CD14-positive monocyte (primary cell): ENCODE data around the gene CAMTA1. TPM values are rescaled to one million over a fixed set of nuclear protein-coding genes. Genes with fewer than 3 reads are reported as not detected.

ENCODE experiments used
- DNase-seq, 3 donors: peaks; one replicate each; pipeline ENCODE4 v3.0.0-alpha.2; 2011 to 2022
- H2AFZ ChIP-seq: 2 replicates; pipeline ENCODE4 v1.6.0; 2012; ENCODE audit warnings: mild to moderate bottlenecking, low read depth, low read length, inconsistent platforms; ENCODE audit not compliant: insufficient read depth, poor library complexity, severe bottlenecking
- H3K27ac ChIP-seq, 2 donors: 1 replicate in 1 of 2; 2 replicates in 1 of 2; pipeline ENCODE4 v1.5.1; 2012 to 2013; ENCODE audit warnings: low read length in 2 of 2, control low read depth in 1 of 2, inconsistent platforms in 1 of 2, low read depth in 1 of 2, mild to moderate bottlenecking in 1 of 2
- H3K27me3 ChIP-seq, 2 donors: one replicate each; pipeline versions ENCODE4 v1.6.0 to v1.6.1; 2011 to 2013; ENCODE audit warnings: low read length in 2 of 2; ENCODE audit not compliant: control insufficient read depth in 2 of 2, insufficient read depth in 2 of 2
- H3K36me3 ChIP-seq, 2 donors: replicated peaks in 1 of 2; 1 replicate in 1 of 2; 2 replicates in 1 of 2; pipeline versions ENCODE4 v1.5.1 to v1.6.1; 2012 to 2013; ENCODE audit warnings: low read length in 2 of 2, control low read depth in 1 of 2, inconsistent platforms in 1 of 2, mild to moderate bottlenecking in 1 of 2; ENCODE audit not compliant: insufficient read depth in 2 of 2, control insufficient read depth in 1 of 2
- H3K4me1 ChIP-seq, 2 donors: 1 replicate in 1 of 2; 2 replicates in 1 of 2; pipeline versions ENCODE4 v1.5.1 to v1.6.1; 2012 to 2013; ENCODE audit warnings: low read length in 2 of 2, control low read depth in 1 of 2, inconsistent platforms in 1 of 2, mild to moderate bottlenecking in 1 of 2, moderate library complexity in 1 of 2; ENCODE audit not compliant: insufficient read depth in 2 of 2, control insufficient read depth in 1 of 2
- H3K4me2 ChIP-seq: replicated peaks from 2 replicates; pipeline ENCODE3; 2012; ENCODE audit warnings: low read length, moderate library complexity, mild to moderate bottlenecking; ENCODE audit not compliant: poor library complexity, severe bottlenecking; ENCODE audit errors: extremely low read depth
- H3K4me3 ChIP-seq, 3 experiments: fragments of 200-600 bp in 1 of 3; sonication (generic) in 1 of 3; replicated peaks in 1 of 3; 1 replicate in 2 of 3; 2 replicates in 1 of 3; pipeline ENCODE4 v1.5.1; 2011 to 2013; ENCODE audit warnings: low read length in 3 of 3, mild to moderate bottlenecking in 3 of 3, control low read depth in 2 of 3, low read depth in 2 of 3, inconsistent platforms in 1 of 3, moderate library complexity in 1 of 3
- H3K79me2 ChIP-seq: 2 replicates; pipeline ENCODE4 v1.6.0; 2012; ENCODE audit warnings: mild to moderate bottlenecking, control low read depth, inconsistent platforms, low read length, moderate library complexity; ENCODE audit not compliant: insufficient read depth
- H3K9ac ChIP-seq: 2 replicates; pipeline ENCODE4 v1.6.0; 2017; ENCODE audit warnings: low read length, mild to moderate bottlenecking; ENCODE audit not compliant: insufficient read depth, poor library complexity, severe bottlenecking
- H3K9me3 ChIP-seq, 2 donors: replicated peaks in 1 of 2; 1 replicate in 1 of 2; 2 replicates in 1 of 2; pipeline versions ENCODE4 v1.5.1 to v1.6.1; 2012 to 2013; ENCODE audit warnings: low read length in 2 of 2, control low read depth in 1 of 2; ENCODE audit not compliant: control insufficient read depth in 1 of 2, insufficient read depth in 1 of 2
- H4K20me1 ChIP-seq: 2 replicates; pipeline ENCODE4 v1.6.0; 2012; ENCODE audit warnings: mild to moderate bottlenecking, low read length, control low read depth, moderate library complexity; ENCODE audit not compliant: insufficient read depth
- H3K27ac Mint-ChIP-seq, 7 donors: one replicate each; pipeline ENCODE4 v1.8.0; 2020; ENCODE audit warnings: mild to moderate bottlenecking in 7 of 7, mixed read lengths in 7 of 7, moderate library complexity in 6 of 7, inconsistent platforms in 2 of 7
- H3K27me3 Mint-ChIP-seq, 3 donors: one replicate each; pipeline ENCODE4 v1.8.0; 2021 to 2022; ENCODE audit warnings: low read depth in 3 of 3, mild to moderate bottlenecking in 3 of 3, mixed read lengths in 3 of 3, moderate library complexity in 3 of 3, inconsistent platforms in 1 of 3
- H3K36me3 Mint-ChIP-seq, 2 donors: one replicate each; pipeline ENCODE4 v1.8.0; 2020; ENCODE audit warnings: mixed read lengths in 2 of 2, inconsistent platforms in 1 of 2, mild to moderate bottlenecking in 1 of 2
- H3K4me1 Mint-ChIP-seq: one replicate; pipeline ENCODE4 v1.8.0; 2020; ENCODE audit warnings: mild to moderate bottlenecking, mixed read lengths
- H3K4me3 Mint-ChIP-seq, 2 donors: one replicate each; pipeline ENCODE4 v1.8.0; 2020; ENCODE audit warnings: mild to moderate bottlenecking in 2 of 2, mixed read lengths in 2 of 2, moderate library complexity in 1 of 2
- H3K9me3 Mint-ChIP-seq, 7 donors: one replicate each; pipeline ENCODE4 v1.8.0; 2020 to 2022; ENCODE audit warnings: mixed read lengths in 7 of 7, mild to moderate bottlenecking in 6 of 7, moderate library complexity in 6 of 7, inconsistent platforms in 2 of 7
- CTCF ChIP-seq: fragments of 200-600 bp; IDR thresholded peaks from one replicate; pipeline ENCODE4 v1.8.0; 2022; ENCODE audit warnings: antibody characterized with exemption, mild to moderate bottlenecking
- WGBS: methylation state at CpG from one replicate; pipeline ENCODE4 v1.1.5; 2013; ENCODE audit warnings: missing lambda C conversion rate; ENCODE audit not compliant: insufficient coverage; 5-methylcytosine and 5-hydroxymethylcytosine counted together
- intact Hi-C, 2 donors: fragments of 100-400 bp; cut with micrococcal nuclease; formaldehyde crosslinking; loops; one replicate each; pipeline versions ENCODE4 v1.15.0 to v1.15.1; 2023
- polyA plus RNA-seq, 3 donors: library from polyadenylated mRNA; depleted of rRNA in 1 of 3; unstranded in 2 of 3; stranded (reverse) in 1 of 3; fragments of 300-500 nt in 2 of 3; fragments of >200 nt in 1 of 3; fragmentation: Illumina TruSeq in 2 of 3; gene quantifications; 1 replicate in 2 of 3; 2 replicates in 1 of 3; pipeline ENCODE4 v1.2.3, GENCODE V29; 2012 to 2021

Gene CAMTA1
- polyA plus RNA-seq, 3 donors: 52.0 to 89.6 (median 78.3) TPM

GRCh38 chr1:7580923-7581753, 795.9 kb downstream of the CAMTA1 start:
- Histone ChIP-seq H3K4me2 (no peak overlapping the region), H3K79me2 (no peaks in the 10 kb centered on the region), H3K27me3 (no peaks in the 10 kb centered on the region), H4K20me1 (no peaks in the 10 kb centered on the region), H2AFZ (no peak overlapping the region), H3K9me3 (no peaks in the 10 kb centered on the region), H3K4me1 (no peaks in the 10 kb centered on the region), H3K4me3 (no peak overlapping the region), H3K27ac (no peak overlapping the region), H3K9ac (no peak overlapping the region), H3K36me3 (no peaks in the 10 kb centered on the region)
- no peak overlapping the region for H3K4me3 Mint-ChIP-seq
- H3K9me3 Mint-ChIP-seq: no peaks in the 10 kb centered on the region
- no peaks in the 10 kb centered on the region for H3K36me3 Mint-ChIP-seq
- TF ChIP-seq CTCF: no peak
- no peak overlapping the region for H3K27ac Mint-ChIP-seq
- WGBS: 90% methylated on average over 8 of the region's 18 CpGs
- DNase-seq: no peak
- intact Hi-C loops: no loop called here
- peaks cover 0 to 10% (median 5%) of the 10 kb centered on the region in 3 donors for H3K27me3 Mint-ChIP-seq
- H3K4me1 Mint-ChIP-seq: no peaks in the 10 kb centered on the region

GRCh38 chr1:7581754-7582459, 796.7 kb downstream of the CAMTA1 start:
- no peak overlapping the region for H3K27ac ChIP-seq
- Mint-ChIP-seq H3K9me3 (no peaks in the 10 kb centered on the region), H3K27me3 (peaks cover 0 to 9% (median 7%) of the 10 kb centered on the region in 3 donors), H3K4me3 (no peak overlapping the region), H3K27ac (peak overlapping the region in 1 of 7 donors; percentile 59), H3K4me1 (no peaks in the 10 kb centered on the region), H3K36me3 (no peaks in the 10 kb centered on the region)
- H3K4me3 ChIP-seq: no peak overlapping the region
- H3K79me2 ChIP-seq: no peaks in the 10 kb centered on the region
- no peak overlapping the region for H3K9ac ChIP-seq
- WGBS: 94% methylated on average over 11 of the region's 13 CpGs
- no peak overlapping the region for H3K4me2 ChIP-seq
- intact Hi-C loops: no loop called here
- H4K20me1 ChIP-seq: no peaks in the 10 kb centered on the region
- H3K27me3 ChIP-seq: no peaks in the 10 kb centered on the region
- no peaks in the 10 kb centered on the region for H3K4me1 ChIP-seq
- no peak for DNase-seq
- no peaks in the 10 kb centered on the region for H3K9me3 ChIP-seq
- no peak for TF ChIP-seq CTCF
- no peaks in the 10 kb centered on the region for H3K36me3 ChIP-seq
- H2AFZ ChIP-seq: no peak overlapping the region
